IPS DF 6.9 (cell line): Measurements from ENCODE around the gene NSD2.
"Not testable (repeated sequence)": the region's sequence is repeated elsewhere in the genome, so short reads cannot be mapped to it uniquely, and the experiment has no call there.

Source experiments
- DNase-seq: peaks from one replicate; pipeline ENCODE4 v3.0.0-alpha.2; 2013; ENCODE audit warnings: low read depth, low spot score
- H3K27ac ChIP-seq: one replicate; pipeline ENCODE4 v1.5.1; 2013; ENCODE audit warnings: low read length, control low read depth
- H3K27me3 ChIP-seq: 2 replicates; pipeline ENCODE4 v1.6.1; 2013; ENCODE audit warnings: mild to moderate bottlenecking, low read length; ENCODE audit not compliant: control insufficient read depth, insufficient read depth
- H3K36me3 ChIP-seq: 2 replicates; pipeline ENCODE4 v1.6.1; 2013; ENCODE audit warnings: low read length; ENCODE audit not compliant: control insufficient read depth, insufficient read depth
- H3K4me1 ChIP-seq: 2 replicates; pipeline ENCODE4 v1.6.1; 2013; ENCODE audit warnings: low read length; ENCODE audit not compliant: control insufficient read depth, insufficient read depth
- H3K4me3 ChIP-seq: 2 replicates; pipeline ENCODE4 v1.5.1; 2013; ENCODE audit warnings: mild to moderate bottlenecking, low read length
- H3K9me3 ChIP-seq: 2 replicates; pipeline ENCODE4 v1.6.1; 2013; ENCODE audit warnings: low read length, inconsistent platforms; ENCODE audit not compliant: control insufficient read depth, insufficient read depth
- whole genome bisulfite sequencing: extraction: QIAGEN DNeasy Blood & Tissue Kit; methylation state at CpG from one replicate; pipeline ENCODE4 v1.1.7; 2013; ENCODE audit warnings: mixed read lengths, missing lambda C conversion rate; ENCODE audit not compliant: insufficient read length, insufficient coverage; 5-methylcytosine and 5-hydroxymethylcytosine counted together

The NSD2 gene

DNA sequence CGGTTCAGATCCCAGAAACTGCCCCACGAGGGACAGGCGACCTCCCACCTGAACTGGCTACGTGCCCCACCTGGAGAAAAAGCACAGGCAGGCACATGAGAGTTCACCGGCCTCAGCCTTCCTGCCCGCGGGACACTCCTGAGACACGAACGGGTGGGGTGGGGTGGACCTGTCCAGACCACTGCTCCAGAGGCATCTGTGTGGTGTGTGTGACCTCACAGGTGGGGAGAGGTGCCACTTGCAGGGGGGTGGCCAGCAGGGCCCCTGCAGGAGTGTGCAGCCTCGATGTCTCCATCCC lies 119.1 kb downstream of the NSD2 start:
- Histone ChIP-seq H3K4me3 (no peak overlapping the region), H3K4me1 (peaks cover 2% of the 10 kb centered on the region; the same call in 1 of the 2 replicates), H3K9me3 (no peaks in the 10 kb centered on the region), H3K27me3 (no peaks in the 10 kb centered on the region), H3K36me3 (peaks cover 37% of the 10 kb centered on the region), H3K27ac (no peak overlapping the region)
- DNase-seq, result no peak
- no CpG with 5 or more reads among the region's 10 CpGs for WGBS

DNA sequence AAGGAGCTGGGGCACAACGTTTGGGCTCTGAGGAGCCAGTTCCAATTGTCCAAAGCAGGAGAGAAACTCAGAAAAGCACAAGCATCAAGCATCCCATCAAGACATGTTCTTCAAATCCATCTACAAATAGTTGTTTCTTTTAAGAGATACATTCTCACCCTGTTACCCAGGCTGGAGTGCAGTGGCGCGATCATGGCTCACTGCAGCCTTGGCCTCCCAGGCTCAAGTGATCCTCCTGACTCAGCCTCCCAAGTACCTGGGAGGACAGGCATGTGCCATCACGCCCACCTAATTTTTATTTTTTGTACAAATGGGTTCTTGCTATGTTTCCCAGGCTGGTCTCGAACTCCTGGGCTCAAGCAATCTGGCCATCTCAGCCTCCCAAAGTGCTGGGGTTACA lies 119.5 kb downstream of the NSD2 start:
- Histone ChIP-seq H3K4me3 (no peak overlapping the region), H3K36me3 (peaks cover 36% of the 10 kb centered on the region), H3K27me3 (no peaks in the 10 kb centered on the region), H3K9me3 (no peaks in the 10 kb centered on the region), H3K4me1 (peaks cover 2% of the 10 kb centered on the region; the same call in 1 of the 2 replicates), H3K27ac (no peak overlapping the region)
- DNase-seq, result no peak
- WGBS, result no CpG with 5 or more reads among the region's 5 CpGs

DNA sequence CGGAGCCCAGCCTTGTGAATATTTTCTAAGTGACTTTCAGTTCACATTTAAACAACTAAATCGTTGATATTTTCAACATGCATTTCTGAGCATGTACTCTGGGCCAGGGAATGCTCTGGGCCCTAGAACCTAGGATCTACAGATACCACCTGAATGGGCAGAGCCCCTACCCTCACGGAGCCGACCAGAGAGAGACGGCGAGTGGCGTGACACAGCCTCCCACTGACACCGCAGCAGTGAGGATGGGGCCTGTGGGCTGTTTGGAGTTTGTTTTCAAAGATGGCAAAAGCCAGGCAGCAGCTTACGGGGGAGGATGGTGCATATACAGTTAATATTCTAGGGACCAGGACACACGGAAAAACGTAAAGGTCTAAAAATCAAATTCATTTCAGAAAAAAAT lies 119.9 kb downstream of the NSD2 start:
- H3K4me3 ChIP-seq, result no peak overlapping the region
- H3K9me3 ChIP-seq, result no peaks in the 10 kb centered on the region
- no peak for DNase-seq
- no peak overlapping the region for H3K27ac ChIP-seq
- peaks cover 32% of the 10 kb centered on the region for H3K36me3 ChIP-seq
- peaks cover 2% of the 10 kb centered on the region; the same call in 1 of the 2 replicates for H3K4me1 ChIP-seq
- no CpG with 5 or more reads among the region's 11 CpGs for WGBS
- H3K27me3 ChIP-seq, result no peaks in the 10 kb centered on the region

DNA sequence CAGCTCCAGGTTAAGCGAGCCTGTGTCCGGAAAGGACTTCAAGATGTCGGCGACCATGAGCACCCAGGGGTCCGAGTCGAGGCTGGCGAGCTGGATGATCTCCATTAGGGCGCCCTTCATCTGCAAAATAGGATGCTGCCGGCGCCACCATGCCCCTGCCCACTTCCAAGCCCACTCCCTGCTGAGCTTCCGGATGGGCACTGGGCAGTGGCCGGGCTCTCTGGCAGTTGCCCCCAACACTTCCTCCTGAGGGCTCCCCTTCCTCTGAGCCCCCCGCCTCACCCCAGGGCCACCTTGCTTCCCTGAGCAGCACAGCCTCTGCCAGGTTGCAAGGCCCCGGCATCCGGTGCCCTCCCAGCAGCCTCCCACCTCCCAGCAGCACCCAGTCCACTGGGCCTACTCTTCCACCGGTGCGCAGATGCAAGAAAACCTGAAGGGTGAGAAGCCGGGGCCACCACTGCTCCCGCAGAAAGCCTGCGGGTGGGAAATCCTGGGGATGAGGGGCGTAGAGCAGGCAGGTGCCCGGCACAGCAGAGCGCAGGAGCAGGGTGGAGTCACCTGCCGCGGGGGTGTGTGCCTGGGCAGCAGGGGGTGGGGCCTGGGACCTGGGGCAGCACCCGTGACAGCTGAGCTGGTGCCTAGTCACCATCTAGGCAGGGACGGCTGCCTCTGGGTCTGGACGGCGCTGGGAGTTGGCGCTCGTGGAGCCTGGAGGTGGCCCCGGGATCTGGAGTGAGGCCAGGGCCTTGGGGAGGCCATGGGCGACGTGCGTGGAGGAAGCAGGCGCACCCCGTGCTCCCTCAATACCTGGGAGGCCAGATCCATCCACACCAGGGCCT lies 120.6 kb downstream of the NSD2 start:
- no peak for DNase-seq
- Histone ChIP-seq H3K36me3 (peaks cover 27% of the 10 kb centered on the region), H3K4me3 (no peak overlapping the region; the same call in 1 of the 2 replicates), H3K27ac (no peak overlapping the region), H3K27me3 (no peaks in the 10 kb centered on the region), H3K9me3 (no peaks in the 10 kb centered on the region), H3K4me1 (peaks cover 2% of the 10 kb centered on the region; the same call in 1 of the 2 replicates)
- no CpG with 5 or more reads among the region's 37 CpGs for WGBS

DNA sequence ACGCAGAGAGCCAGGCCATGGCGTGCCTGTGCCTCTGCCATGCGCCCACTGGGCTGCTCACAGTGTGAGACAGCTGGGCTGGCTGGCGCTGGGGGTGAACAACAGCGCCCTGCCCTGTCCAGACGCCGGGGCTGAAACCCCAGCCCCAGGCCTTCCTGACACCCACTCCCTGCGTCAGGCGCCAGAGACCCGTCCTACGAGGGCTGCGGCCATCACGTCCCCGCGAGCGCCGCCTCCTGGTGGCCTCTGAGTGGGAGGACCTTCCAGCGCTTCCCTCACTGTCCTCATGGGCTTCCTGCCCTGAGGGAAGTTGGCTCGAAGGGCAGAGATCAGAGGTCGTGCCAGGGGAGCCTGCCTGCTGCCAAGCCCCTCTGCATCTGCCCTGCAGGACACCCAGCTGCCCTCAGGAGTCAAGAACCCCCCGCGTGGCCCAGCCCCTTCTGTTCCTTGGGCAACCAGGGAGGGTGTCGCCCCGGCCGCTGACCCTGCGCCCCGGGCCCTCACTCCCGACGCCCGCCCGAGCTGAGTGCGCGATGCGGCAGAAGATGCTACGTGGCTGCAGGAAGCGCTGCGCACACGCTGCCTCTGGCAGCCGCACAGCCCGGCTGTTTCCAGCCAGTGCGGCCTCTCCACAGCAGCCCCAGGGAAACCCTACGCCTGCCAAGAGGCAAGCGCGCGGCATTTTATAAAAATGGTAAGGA lies 121.4 kb downstream of the NSD2 start:
- Histone ChIP-seq H3K27ac (no peak overlapping the region), H3K36me3 (peaks cover 19% of the 10 kb centered on the region; the same call in 1 of the 2 replicates), H3K9me3 (no peaks in the 10 kb centered on the region), H3K27me3 (no peaks in the 10 kb centered on the region), H3K4me3 (no peak overlapping the region), H3K4me1 (peaks cover 2% of the 10 kb centered on the region; the same call in 1 of the 2 replicates)
- no CpG with 5 or more reads among the region's 45 CpGs for WGBS
- DNase-seq, result peak; percentile 43

DNA sequence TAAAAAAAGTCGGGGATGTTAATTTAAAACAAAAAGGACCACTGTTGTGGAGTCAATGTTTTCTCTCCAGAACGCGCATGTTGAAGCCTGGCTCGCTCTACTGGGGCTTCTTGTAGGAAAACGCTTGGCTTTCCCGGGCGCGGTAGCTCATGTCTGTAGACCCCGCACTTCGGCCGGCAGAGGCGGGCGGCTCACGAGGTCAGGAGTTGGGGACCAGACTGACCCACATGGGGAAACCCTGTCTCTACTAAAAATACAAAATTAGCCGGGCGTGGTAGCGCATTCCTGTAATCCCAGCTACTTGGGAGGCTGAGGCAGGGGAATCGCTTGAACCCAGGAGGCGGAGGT lies 122.0 kb downstream of the NSD2 start:
- DNase-seq, result no peak
- no CpG with 5 or more reads among the region's 19 CpGs for WGBS
- peaks cover 14% of the 10 kb centered on the region; the same call in 1 of the 2 replicates for H3K36me3 ChIP-seq
- H3K4me1 ChIP-seq, result peaks cover 2% of the 10 kb centered on the region; the same call in 1 of the 2 replicates
- H3K27me3 ChIP-seq, result no peaks in the 10 kb centered on the region
- no peaks in the 10 kb centered on the region for H3K9me3 ChIP-seq
- no peak overlapping the region for H3K27ac ChIP-seq
- H3K4me3 ChIP-seq, result no peak overlapping the region

DNA sequence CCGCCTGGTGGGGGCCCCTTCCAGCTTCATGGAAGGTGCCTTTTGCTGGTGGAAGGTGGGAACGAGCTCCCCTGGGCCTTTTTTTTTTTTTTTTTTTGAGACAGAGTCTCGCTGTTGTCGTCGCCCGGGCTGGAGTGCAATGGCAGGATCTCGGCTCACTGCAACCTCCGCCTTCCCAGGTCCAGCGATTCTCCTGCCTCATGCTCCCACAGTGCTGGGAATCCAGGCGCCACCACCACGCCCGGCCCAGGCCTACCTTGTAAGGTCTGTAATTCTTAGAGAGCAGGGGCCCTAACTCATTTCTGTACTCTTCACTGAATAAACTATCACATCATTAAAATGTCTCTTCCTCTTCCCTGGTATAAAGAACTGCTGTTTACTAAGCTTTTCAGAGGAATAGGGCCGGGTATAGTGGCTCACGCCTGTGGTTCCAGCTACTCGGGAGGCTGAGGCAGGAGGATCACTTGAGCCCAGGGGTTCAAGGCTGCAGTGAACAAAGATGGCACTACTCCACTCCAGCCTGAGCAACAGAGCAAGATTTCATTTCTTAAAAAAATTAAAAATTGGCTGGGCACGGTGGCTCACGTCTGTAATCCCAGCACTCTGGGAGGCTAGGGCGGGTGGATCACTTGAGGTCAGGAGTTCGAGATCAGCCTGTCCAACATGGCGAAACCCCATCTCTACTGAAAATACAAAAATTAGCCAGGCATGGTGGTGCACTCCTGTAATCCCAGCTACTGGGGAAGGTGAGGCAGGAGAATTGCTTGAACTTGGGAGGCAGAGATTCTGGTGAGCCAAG lies 122.7 kb downstream of the NSD2 start:
- H3K9me3 ChIP-seq, H3K27me3 ChIP-seq, H3K4me3 ChIP-seq, H3K4me1 ChIP-seq, DNase-seq, H3K27ac ChIP-seq: not testable (repeated sequence)
- H3K36me3 ChIP-seq, result peaks cover 11% of the 10 kb centered on the region; the same call in 1 of the 2 replicates
- no CpG with 5 or more reads among the region's 20 CpGs for WGBS

DNA sequence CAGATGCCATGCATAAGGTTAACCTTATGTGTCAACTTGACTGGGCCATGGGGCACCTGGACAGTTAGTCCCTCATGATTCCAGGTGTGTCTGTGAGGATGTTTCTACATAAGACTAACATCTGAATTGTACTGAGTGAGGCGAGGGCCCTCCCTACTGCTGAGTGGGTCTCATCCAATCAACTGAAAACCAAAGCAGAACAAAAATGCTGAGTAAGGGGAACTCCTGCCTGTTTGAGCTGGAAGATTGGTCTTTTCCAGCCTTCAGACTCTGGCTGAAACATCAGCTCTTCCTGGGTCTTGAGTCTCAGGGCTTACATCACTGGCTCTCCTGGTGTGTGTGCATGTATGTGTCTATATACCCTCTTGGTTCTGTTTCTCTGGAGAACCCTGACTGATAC lies 123.7 kb downstream of the NSD2 start:
- DNase-seq, result no peak
- no peaks in the 10 kb centered on the region for H3K9me3 ChIP-seq
- WGBS, result no CpG with 5 or more reads among the region's 1 CpG
- no peak overlapping the region for H3K27ac ChIP-seq
- H3K4me3 ChIP-seq, result no peak overlapping the region
- H3K4me1 ChIP-seq, result peaks cover 2% of the 10 kb centered on the region; the same call in 1 of the 2 replicates
- H3K36me3 ChIP-seq, result peaks cover 6% of the 10 kb centered on the region; the same call in 1 of the 2 replicates
- H3K27me3 ChIP-seq, result no peaks in the 10 kb centered on the region

DNA sequence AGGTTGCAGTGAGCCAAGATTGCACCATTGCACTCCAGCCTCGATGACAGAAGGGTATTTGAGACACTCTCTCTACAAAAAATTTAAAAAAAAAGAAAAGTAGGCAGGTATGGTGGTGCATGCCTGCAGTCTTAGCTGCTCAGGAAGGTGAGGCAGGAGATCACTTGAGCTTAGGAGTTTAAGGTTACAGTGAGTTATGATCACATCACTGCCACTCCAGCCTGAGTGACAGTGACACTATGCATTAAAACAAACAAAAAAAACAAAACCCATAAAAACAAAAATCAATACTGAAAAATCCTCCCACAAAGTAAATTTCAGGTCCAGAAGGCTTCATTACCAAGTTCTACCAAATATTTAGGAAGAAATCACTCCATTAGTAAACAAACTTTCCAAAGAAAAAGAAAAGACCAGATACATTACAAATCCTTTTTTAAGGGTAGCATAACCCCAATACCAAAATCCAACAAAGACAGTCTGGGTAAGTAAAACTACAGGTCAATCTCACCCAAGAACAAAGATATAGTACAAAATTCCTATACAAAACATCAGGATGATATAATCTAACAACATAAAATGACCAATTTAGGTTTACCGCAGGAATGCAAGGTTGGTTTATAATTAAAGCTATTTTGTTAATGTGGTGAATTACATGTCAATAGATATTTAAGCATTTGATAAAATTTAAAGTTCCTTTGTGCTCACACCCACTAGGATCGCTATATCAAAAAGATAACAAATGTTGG lies 125.8 kb downstream of the NSD2 start:
- H3K4me3 ChIP-seq, result no peak overlapping the region
- H3K27me3 ChIP-seq, result no peaks in the 10 kb centered on the region
- WGBS, result no CpG with 5 or more reads among the region's 3 CpGs
- H3K36me3 ChIP-seq, result peaks cover 3% of the 10 kb centered on the region; the same call in 1 of the 2 replicates
- H3K9me3 ChIP-seq, result no peaks in the 10 kb centered on the region
- DNase-seq, result no peak
- H3K27ac ChIP-seq, result no peak overlapping the region
- peaks cover 2% of the 10 kb centered on the region; the same call in 1 of the 2 replicates for H3K4me1 ChIP-seq

DNA sequence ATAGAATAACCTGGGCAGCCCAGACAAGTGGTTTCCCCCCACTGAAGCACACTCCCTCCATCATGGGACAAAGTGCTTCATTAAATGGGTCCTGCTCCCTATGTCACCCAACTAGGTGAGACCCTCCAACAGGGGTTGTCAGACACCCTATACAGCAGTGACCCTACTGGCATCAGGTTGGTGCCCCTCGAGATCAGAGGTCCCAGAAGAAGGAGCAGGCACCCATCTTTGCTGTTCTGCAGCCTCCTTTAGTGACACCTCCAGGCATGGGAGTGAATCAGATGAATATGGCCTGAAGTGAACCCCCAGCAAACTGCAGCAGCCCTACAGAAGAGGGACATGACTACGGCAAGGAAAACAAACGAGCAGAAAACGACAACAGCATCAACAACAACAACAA lies 126.5 kb downstream of the NSD2 start:
- DNase-seq, result no peak
- WGBS, result no CpG with 5 or more reads among the region's 4 CpGs
- Histone ChIP-seq H3K4me3 (no peak overlapping the region), H3K27ac (no peak overlapping the region), H3K27me3 (no peaks in the 10 kb centered on the region), H3K36me3 (no peaks in the 10 kb centered on the region), H3K4me1 (no peaks in the 10 kb centered on the region), H3K9me3 (no peaks in the 10 kb centered on the region)
